ENCODE results near the gene KCNK16.

DNA sequence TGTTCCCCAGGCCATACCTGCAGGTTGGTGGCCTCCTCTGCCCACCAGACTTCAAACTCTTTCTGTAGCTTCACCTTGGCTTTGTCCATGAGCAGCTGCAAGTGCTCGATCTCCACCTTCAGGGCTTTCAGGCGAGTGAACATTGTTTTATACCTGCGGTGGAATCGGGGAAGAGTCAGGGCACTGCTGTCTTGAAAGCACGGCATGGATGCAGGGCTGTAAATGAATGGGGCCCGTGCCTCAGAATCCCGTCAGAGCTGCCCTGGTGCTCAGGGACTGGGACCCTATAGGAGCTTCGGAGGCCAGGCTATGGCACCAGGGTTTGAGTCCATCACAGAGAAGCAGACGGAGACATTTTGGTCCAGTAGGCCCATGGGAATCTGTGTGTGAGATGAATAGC lies 37.9 kb upstream of the KCNK16 start:
- TF ChIP-seq FOS (IDR thresholded peaks at IDR 0.05; ENCODE audit: borderline replicate concordance, extremely low read depth, insufficient read length) (no peak), RFX5 (IDR thresholded peaks at IDR 0.05; ENCODE audit: low read depth, low read length) (no peak), POLR2A (IDR thresholded peaks at IDR 0.05; ENCODE audit: low read depth, low read length) (no peak), ZNF274 (IDR thresholded peaks at IDR 0.05; ENCODE audit: insufficient read depth, insufficient read length) (no peak)
- TF ChIP-seq, protein P1, sequence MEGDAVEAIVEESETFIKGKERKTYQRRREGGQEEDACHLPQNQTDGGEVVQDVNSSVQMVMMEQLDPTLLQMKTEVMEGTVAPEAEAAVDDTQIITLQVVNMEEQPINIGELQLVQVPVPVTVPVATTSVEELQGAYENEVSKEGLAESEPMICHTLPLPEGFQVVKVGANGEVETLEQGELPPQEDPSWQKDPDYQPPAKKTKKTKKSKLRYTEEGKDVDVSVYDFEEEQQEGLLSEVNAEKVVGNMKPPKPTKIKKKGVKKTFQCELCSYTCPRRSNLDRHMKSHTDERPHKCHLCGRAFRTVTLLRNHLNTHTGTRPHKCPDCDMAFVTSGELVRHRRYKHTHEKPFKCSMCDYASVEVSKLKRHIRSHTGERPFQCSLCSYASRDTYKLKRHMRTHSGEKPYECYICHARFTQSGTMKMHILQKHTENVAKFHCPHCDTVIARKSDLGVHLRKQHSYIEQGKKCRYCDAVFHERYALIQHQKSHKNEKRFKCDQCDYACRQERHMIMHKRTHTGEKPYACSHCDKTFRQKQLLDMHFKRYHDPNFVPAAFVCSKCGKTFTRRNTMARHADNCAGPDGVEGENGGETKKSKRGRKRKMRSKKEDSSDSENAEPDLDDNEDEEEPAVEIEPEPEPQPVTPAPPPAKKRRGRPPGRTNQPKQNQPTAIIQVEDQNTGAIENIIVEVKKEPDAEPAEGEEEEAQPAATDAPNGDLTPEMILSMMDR (IDR thresholded peaks at IDR 0.05 in 2 of 3, conservative IDR thresholded peaks at IDR 0.05 in 1 of 3; ENCODE audit: control insufficient read depth in 2 of 3, extremely low read depth in 1 of 3, insufficient read depth in 1 of 3, low read depth in 3 of 3, low read length in 3 of 3), result no peak

Measured in GM12878 (cell line).